ENCODE measurements around the gene ZNF841. TPM values are rescaled to one million over a fixed set of nuclear protein-coding genes. Genes with fewer than 3 reads are reported as not detected.

ZNF841 gene
- total and polyA plus RNA-seq, 9 of the 15 experiments (the other 6 are each of a cell fraction or from before 2014, with no cell fraction given), result 3.1 to 17.1 (median 11.0) TPM

GRCh38 chr19:52034051-52034728, 61.4 kb downstream of the ZNF841 start (continued):
- TF ChIP-seq PKNOX1 (IDR thresholded peaks at IDR 0.05) (no peak), EP400 (IDR thresholded peaks at IDR 0.05) (no peak), NFIC (IDR thresholded peaks at IDR 0.05) (no peak), HEY1 (CRISPR knock-in tag; IDR thresholded peaks at IDR 0.05; ENCODE audit: borderline replicate concordance) (no peak), ATF7 (IDR thresholded peaks at IDR 0.05) (no peak), ZNF518B (CRISPR knock-in tag; IDR thresholded peaks at IDR 0.05) (no peak), MTF1 (CRISPR knock-in tag; IDR thresholded peaks at IDR 0.05; ENCODE audit: borderline replicate concordance) (no peak), ZC3H8 (IDR thresholded peaks at IDR 0.05) (no peak), TOE1 (IDR thresholded peaks at IDR 0.05; ENCODE audit: borderline replicate concordance) (no peak), TOE1 (CRISPR knock-in tag; IDR thresholded peaks at IDR 0.05; ENCODE audit: borderline replicate concordance, low read depth) (no peak), CHD2 (IDR thresholded peaks at IDR 0.05; ENCODE audit: low read depth, low read length) (no peak), U2AF2 (optimal IDR thresholded peaks at IDR 0.05; ENCODE audit: low read depth, low read length) (no peak), TFE3 (CRISPR knock-in tag; IDR thresholded peaks at IDR 0.05) (no peak), CREB1 (IDR thresholded peaks at IDR 0.05) (no peak), CREB1 (CRISPR knock-in tag; IDR thresholded peaks at IDR 0.05) (no peak)
- TF ChIP-seq, protein P1, sequence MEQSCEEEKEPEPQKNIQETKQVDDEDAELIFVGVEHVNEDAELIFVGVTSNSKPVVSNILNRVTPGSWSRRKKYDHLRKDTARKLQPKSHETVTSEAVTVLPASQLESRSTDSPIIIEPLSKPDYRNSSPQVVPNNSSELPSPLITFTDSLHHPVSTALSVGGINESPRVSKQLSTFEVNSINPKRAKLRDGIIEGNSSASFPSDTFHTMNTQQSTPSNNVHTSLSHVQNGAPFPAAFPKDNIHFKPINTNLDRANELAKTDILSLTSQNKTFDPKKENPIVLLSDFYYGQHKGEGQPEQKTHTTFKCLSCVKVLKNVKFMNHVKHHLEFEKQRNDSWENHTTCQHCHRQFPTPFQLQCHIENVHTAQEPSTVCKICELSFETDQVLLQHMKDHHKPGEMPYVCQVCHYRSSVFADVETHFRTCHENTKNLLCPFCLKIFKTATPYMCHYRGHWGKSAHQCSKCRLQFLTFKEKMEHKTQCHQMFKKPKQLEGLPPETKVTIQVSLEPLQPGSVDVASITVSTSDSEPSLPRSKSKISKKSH (CRISPR knock-in tag; IDR thresholded peaks at IDR 0.05), result 0 out of 2 replicates have a peak, but pooled peaks have one; percentile 14
- TF ChIP-seq, protein P2, sequence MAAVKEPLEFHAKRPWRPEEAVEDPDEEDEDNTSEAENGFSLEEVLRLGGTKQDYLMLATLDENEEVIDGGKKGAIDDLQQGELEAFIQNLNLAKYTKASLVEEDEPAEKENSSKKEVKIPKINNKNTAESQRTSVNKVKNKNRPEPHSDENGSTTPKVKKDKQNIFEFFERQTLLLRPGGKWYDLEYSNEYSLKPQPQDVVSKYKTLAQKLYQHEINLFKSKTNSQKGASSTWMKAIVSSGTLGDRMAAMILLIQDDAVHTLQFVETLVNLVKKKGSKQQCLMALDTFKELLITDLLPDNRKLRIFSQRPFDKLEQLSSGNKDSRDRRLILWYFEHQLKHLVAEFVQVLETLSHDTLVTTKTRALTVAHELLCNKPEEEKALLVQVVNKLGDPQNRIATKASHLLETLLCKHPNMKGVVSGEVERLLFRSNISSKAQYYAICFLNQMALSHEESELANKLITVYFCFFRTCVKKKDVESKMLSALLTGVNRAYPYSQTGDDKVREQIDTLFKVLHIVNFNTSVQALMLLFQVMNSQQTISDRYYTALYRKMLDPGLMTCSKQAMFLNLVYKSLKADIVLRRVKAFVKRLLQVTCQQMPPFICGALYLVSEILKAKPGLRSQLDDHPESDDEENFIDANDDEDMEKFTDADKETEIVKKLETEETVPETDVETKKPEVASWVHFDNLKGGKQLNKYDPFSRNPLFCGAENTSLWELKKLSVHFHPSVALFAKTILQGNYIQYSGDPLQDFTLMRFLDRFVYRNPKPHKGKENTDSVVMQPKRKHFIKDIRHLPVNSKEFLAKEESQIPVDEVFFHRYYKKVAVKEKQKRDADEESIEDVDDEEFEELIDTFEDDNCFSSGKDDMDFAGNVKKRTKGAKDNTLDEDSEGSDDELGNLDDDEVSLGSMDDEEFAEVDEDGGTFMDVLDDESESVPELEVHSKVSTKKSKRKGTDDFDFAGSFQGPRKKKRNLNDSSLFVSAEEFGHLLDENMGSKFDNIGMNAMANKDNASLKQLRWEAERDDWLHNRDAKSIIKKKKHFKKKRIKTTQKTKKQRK (IDR thresholded peaks at IDR 0.05; ENCODE audit: borderline replicate concordance, low read depth, low read length), result no peak
